MM.1S (cell line): ENCODE data around the gene MNT.

Experiments
- DNase-seq: peaks from one replicate; pipeline ENCODE4 v3.0.0-alpha.2; 2015
- H2AFZ ChIP-seq: fragments of 300-600 bp; sonication (generic); 2 replicates; pipeline ENCODE4 v1.6.0; 2016; ENCODE audit warnings: antibody characterized with exemption, low read length
- H3F3A ChIP-seq: fragments of 300-600 bp; sonication (generic); 2 replicates; pipeline ENCODE4 v1.6.1; 2016; ENCODE audit warnings: mild to moderate bottlenecking, antibody characterized with exemption, low read length, moderate library complexity, mixed read lengths; ENCODE audit not compliant: insufficient read depth
- H3K27ac ChIP-seq: fragments of 300-600 bp; sonication (generic); 2 replicates; pipeline ENCODE4 v1.5.1; 2016; ENCODE audit warnings: mild to moderate bottlenecking, low read length
- H3K27me3 ChIP-seq: fragments of 300-600 bp; sonication (generic); replicated peaks from 2 replicates; pipeline ENCODE4 v1.6.0; 2016; ENCODE audit warnings: low read length; ENCODE audit not compliant: insufficient read depth
- H3K36me3 ChIP-seq: fragments of 300-600 bp; sonication (generic); replicated peaks from 2 replicates; pipeline ENCODE4 v1.6.1; 2016; ENCODE audit warnings: mild to moderate bottlenecking, low read length, mixed read lengths; ENCODE audit not compliant: insufficient read depth
- H3K4me1 ChIP-seq: fragments of 300-600 bp; sonication (generic); 2 replicates; pipeline ENCODE4 v1.6.1; 2016; ENCODE audit warnings: low read length, mixed read lengths
- H3K4me2 ChIP-seq: fragments of 300-600 bp; sonication (generic); 2 replicates; pipeline ENCODE4 v1.6.0; 2016; ENCODE audit warnings: low read depth, low read length
- H3K4me3 ChIP-seq: fragments of 300-600 bp; sonication (generic); 2 replicates; pipeline ENCODE4 v1.5.1; 2016; ENCODE audit warnings: low read length, mixed read lengths
- H3K79me2 ChIP-seq: fragments of 300-600 bp; sonication (generic); 2 replicates; pipeline ENCODE4 v1.6.1; 2016; ENCODE audit warnings: mixed run types, low read length, mixed read lengths
- H3K9ac ChIP-seq: fragments of 300-600 bp; sonication (generic); 2 replicates; pipeline ENCODE4 v1.6.1; 2016; ENCODE audit warnings: low read length, mixed read lengths
- H3K9me2 ChIP-seq: fragments of 300-600 bp; sonication (generic); replicated peaks from 2 replicates; pipeline ENCODE4 v1.6.1; 2016; ENCODE audit warnings: mild to moderate bottlenecking, low read length, mixed read lengths; ENCODE audit not compliant: insufficient read depth
- H3K9me3 ChIP-seq: fragments of 300-600 bp; sonication (generic); replicated peaks from 2 replicates; pipeline ENCODE4 v1.6.1; 2016; ENCODE audit warnings: mild to moderate bottlenecking, low read length, mixed read lengths; ENCODE audit not compliant: insufficient read depth
- H4K20me1 ChIP-seq: fragments of 300-600 bp; sonication (generic); 2 replicates; pipeline ENCODE4 v1.6.1; 2016; ENCODE audit warnings: mild to moderate bottlenecking, low read length, moderate library complexity, mixed read lengths; ENCODE audit not compliant: insufficient read depth
- EZH2 ChIP-seq: fragments of 300-600 bp; sonication (generic); optimal IDR thresholded peaks from 2 replicates; pipeline ENCODE3; 2017; ENCODE audit warnings: low read depth, mild to moderate bottlenecking, antibody characterized with exemption, low read length, mixed read lengths
- EZH2phosphoT487 ChIP-seq: fragments of 300-600 bp; sonication (generic); IDR thresholded peaks from 2 replicates; pipeline ENCODE4 v1.6.1; 2018; ENCODE audit warnings: antibody characterized with exemption, low read length
- TF ChIP-seq, protein P1 (sequence below): fragments of 300-600 bp; sonication (generic); IDR thresholded peaks from 2 replicates; pipeline ENCODE4 v1.5.1; 2016; ENCODE audit warnings: antibody characterized with exemption, low read length, mixed read lengths

Gene MNT

GRCh38 chr17:2335726-2336214 is 65.1 kb downstream of the MNT start:
- H4K20me1 ChIP-seq, result no peaks in the 10 kb centered on the region
- TF ChIP-seq EZH2, result no peak
- TF ChIP-seq, protein P1, sequence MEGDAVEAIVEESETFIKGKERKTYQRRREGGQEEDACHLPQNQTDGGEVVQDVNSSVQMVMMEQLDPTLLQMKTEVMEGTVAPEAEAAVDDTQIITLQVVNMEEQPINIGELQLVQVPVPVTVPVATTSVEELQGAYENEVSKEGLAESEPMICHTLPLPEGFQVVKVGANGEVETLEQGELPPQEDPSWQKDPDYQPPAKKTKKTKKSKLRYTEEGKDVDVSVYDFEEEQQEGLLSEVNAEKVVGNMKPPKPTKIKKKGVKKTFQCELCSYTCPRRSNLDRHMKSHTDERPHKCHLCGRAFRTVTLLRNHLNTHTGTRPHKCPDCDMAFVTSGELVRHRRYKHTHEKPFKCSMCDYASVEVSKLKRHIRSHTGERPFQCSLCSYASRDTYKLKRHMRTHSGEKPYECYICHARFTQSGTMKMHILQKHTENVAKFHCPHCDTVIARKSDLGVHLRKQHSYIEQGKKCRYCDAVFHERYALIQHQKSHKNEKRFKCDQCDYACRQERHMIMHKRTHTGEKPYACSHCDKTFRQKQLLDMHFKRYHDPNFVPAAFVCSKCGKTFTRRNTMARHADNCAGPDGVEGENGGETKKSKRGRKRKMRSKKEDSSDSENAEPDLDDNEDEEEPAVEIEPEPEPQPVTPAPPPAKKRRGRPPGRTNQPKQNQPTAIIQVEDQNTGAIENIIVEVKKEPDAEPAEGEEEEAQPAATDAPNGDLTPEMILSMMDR, result no peak
- no peak for TF ChIP-seq EZH2phosphoT487
- no peaks in the 10 kb centered on the region for H3K9me2 ChIP-seq
- peak overlapping the region; percentile 53; the same call in 1 of the 2 replicates for H3K27ac ChIP-seq
- H3K4me1 ChIP-seq, result peaks cover 12% of the 10 kb centered on the region; the same call in 1 of the 2 replicates
- H3K27me3 ChIP-seq, result no peaks in the 10 kb centered on the region
- H3K79me2 ChIP-seq, result peaks cover 52% of the 10 kb centered on the region
- H3K4me2 ChIP-seq, result peak overlapping the region; percentile 100
- no peaks in the 10 kb centered on the region for H3K9me3 ChIP-seq
- H2AFZ ChIP-seq, result peak overlapping the region; percentile 97; the same call in 1 of the 2 replicates
- peaks cover 34% of the 10 kb centered on the region for H3K36me3 ChIP-seq
- H3F3A ChIP-seq, result peaks cover 12% of the 10 kb centered on the region
- H3K9ac ChIP-seq, result peak overlapping the region; percentile 86
- peak overlapping the region; percentile 85 for H3K4me3 ChIP-seq
- DNase-seq, result no peak
